NCI-H2196 treated with DMSO at 0.1 percent for 48 hours (cell line): ENCODE measurements around the gene RAB33B.
"Not testable (repeated sequence)": the region's sequence is repeated elsewhere in the genome, so short reads cannot be mapped to it uniquely, and the experiment has no call there.

Experiments
- DNase-seq: peaks from one replicate; lab custom pipeline; 2025; ENCODE audit not compliant: unreplicated experiment; lab: John Stamatoyannopoulos, UW

Gene RAB33B

GRCh38 chr4:139461022-139461628 lies 7.2 kb downstream of the RAB33B start:
- DNase-seq: no peak

DNA sequence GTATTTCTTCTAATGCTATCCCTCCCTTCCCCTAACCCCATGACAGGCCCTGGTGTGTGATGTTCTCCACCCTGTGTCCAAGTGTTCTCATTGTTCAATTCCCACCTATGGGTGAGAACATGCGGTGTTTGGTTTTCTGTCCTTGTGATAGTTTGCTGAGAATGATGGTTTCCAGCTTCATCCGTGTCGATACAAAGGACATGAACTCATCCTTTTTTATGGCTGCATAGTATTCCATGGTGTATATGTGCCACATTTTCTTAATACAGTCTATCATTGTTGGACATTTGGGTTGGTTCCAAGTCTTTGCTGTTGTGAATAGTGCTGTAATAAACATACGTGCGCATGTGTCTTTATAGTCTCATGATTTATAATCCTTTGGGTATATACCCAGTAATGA lies 10.6 kb downstream of the RAB33B start:
- DNase-seq: not testable (repeated sequence)

DNA sequence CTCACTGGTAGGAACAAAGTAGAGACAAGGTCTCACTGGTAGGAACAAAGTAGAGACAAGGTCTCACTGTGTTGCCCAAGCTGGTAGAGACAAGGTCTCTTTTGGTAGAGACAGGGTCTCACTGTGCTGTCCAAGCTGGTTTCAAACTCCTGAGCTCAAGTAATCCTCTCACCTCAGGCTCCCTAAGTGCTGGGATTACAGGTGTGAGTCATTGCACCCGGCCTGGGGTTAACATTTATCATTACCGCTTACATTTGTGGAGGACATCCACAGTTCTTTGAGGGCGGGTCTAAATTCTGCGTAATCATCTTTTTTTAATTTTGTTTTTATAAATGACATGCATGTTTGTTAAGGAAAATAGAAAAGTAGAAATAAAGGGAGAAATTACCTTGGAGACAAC lies 12.0 kb downstream of the RAB33B start:
- DNase-seq: no peak

- not testable (repeated sequence) for DNase-seq
Measured at GRCh38 chr4:139468756-139469155, 14.8 kb downstream of the RAB33B start.

DNA sequence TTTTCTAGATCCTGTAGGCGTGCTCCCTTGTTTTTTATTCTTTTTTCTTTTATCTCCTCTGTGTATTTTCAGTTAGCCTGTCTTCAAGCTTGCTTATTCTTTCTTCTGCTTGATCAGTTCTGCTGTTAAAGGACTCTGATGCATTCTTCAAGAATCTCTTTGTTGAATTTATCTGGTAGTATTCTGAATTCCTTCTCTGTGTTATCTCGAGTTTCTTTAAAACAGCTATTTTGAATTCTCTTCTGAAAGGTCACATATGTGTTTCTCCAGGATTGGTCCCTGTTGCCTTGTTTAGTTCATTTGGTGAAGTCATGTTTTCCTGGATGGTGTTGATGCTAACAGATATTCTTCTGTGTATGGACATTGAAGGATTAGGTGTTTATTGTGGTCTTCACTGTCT lies 15.3 kb downstream of the RAB33B start:
- DNase-seq: no peak

GRCh38 chr4:139469869-139470268 lies 15.9 kb downstream of the RAB33B start:
- no peak for DNase-seq

- no peak for DNase-seq
Measured at GRCh38 chr4:139470295-139470694, 16.4 kb downstream of the RAB33B start.

GRCh38 chr4:139470997-139471665 lies 17.2 kb downstream of the RAB33B start:
- DNase-seq: no peak

DNA sequence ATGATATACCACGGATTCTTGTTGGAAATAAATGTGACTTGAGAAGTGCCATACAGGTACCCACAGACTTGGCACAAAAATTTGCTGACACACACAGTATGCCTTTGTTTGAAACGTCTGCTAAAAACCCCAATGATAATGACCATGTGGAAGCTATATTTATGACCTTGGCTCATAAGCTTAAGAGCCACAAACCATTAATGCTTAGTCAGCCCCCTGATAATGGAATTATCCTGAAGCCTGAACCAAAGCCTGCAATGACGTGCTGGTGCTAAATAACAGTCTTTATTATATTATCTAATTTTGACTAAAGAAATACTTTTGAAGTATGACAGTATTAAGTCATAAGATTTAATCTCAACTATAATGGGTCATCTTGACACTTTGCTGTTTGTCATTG lies 18.9 kb downstream of the RAB33B start:
- DNase-seq: no peak

GRCh38 chr4:139476363-139476762 lies 22.4 kb downstream of the RAB33B start:
- DNase-seq: no peak

DNA sequence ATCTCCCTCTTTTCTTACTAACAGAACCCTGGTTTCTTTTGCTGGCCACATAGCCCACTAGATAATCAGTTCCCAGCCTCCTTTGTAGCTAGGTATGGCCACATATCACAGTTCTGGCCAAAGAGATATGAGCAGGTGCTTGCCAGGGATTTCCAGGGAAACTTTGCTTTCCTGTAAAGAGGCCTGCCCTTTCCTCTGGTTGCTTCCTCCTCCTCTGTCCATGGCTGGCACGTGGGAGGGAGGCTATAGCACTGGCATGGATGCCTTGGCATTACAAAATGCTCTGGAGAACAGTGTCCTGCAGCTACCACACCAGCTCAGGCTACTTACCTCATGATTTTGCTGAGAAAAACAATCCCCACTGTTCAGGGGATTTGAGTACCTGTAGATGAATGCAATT lies 27.5 kb downstream of the RAB33B start:
- no peak for DNase-seq

DNA sequence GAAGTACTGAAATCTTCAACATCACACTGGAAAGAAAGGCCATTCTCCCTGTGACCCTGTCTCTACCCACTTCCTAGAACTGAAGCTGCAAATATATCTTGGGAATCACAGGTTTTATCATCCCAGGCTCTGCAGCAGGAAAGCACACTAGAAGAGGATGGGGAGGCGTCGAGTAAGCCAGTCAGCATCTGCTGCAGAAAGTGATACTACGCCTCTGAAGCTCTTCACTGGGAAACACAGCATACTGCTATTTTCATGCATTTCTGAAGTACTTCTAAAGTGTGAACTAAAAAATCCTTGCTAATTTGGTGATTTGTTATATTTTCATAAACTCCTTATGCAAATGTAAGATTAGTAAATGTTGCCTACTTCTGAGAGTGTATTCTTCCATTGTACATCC lies 29.1 kb downstream of the RAB33B start:
- DNase-seq: no peak

GRCh38 chr4:139484783-139485311 lies 30.9 kb downstream of the RAB33B start:
- DNase-seq: no peak

DNA sequence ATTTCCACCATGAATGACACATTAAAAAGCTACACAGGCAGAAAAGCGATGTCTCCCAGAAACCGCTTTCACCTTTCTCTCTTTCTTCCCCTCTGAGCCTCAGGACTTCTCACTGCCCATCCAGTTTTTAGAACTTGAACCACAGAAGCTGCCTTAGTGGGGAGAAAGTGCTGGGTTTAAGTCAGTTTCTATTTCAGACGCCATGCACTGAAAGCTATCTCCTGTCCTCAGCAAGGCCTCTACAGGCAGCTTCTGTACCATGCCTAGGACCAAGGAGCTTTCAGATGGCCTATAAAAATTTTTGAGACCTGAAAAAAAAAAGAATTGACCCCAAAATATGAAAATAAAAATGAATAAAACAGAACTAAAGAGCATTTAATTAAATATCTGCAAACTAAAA lies 34.5 kb downstream of the RAB33B start:
- no peak for DNase-seq

DNA sequence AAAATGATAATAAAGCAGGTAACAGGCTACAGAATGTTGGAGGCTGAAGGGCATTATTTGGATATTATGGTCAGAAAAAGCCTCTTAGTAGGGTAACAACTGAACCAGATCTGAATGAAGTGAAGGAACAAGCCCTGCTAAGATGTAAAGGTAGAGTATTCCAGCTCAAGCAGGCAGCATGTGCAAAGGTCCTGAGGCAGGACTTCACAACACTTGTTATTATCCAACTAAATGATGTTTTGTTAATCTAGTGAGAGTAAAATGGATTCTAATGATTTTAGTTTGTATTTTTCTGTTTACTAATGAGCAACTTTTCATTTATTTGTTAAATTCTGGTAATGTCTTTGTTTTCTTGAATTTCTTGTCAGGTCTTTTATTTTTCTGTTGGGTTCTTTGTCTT lies 35.7 kb downstream of the RAB33B start:
- no peak for DNase-seq

- DNase-seq: no peak
Measured at GRCh38 chr4:139492429-139492828, 38.5 kb downstream of the RAB33B start.

DNA sequence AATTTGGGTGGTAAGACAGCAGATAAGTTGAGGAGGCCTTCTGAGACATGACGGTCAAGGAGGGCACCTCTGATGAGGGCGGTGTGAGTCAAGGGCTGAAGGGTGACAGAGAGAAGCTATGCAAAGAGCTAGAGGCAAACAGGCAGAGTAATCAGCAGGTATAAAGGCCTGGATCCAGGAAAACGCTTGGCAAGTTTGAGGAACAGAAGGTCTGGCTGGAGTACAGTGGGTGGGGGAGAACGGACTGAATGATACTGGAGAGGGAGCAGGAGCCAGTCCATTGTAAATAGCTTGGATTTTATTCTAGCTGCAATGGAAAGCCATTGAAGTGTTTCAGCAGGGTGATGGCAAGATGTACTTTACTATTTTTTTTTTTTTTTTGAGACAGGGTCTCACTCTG lies 39.3 kb downstream of the RAB33B start:
- no peak for DNase-seq

DNA sequence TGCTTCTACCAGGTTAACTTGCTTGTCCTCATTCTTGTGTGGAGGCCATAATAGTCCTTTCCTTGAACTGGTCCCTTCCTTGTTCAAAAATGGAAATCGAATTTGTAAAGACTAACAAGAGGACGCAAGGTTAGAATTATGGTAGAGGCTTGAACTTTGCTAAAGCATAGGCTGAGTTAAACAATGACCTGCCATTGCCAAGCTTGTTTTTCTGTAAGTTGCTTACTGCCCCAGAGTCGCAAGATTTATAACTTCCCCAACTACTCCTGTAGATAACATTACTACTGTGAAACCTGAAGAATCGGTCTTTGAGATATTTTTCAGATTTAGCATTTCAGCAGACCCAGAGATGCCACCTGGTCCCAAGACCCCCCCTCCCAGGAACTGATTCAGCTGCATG lies 45.3 kb downstream of the RAB33B start:
- no peak for DNase-seq

- DNase-seq: no peak
Measured at GRCh38 chr4:139501117-139501516, 47.2 kb downstream of the RAB33B start.

DNA sequence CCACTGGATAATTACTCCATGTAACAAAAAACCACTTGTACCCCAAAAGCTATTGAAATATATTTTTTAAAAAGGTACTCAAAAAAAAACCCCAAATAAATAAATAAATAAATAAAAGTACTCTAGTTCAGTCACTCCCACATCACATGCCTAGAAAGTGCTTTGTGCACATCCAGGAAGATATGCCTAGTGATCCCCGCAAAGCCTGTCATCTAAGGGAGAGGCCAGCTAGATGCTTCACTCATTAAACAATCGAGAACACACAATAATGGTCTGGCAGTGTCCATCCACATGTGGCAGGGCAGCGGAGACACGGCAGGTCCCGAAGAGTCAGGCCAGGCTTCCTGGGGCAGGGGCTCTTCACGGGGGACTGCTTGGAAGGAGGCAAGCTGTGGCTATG lies 47.6 kb downstream of the RAB33B start:
- no peak for DNase-seq

- DNase-seq: no peak
Measured at GRCh38 chr4:139501927-139502899, 48.3 kb downstream of the RAB33B start.
